Suprapubic skin (tissue), 3 donors: Measurements from ENCODE around the gene CHCHD5.

Experiments
- POLR2AphosphoS5 ChIP-seq, 3 donors: sonication (generic); formaldehyde crosslinking; IDR thresholded peaks; one replicate each; pipeline ENCODE4 v1.6.1; 2017; ENCODE audit warnings: antibody characterized with exemption in 3 of 3
- TF ChIP-seq, protein P1 (sequence below), 2 donors: fragments of 200-600 bp in 1 of 2; fragments of 450-650 bp in 1 of 2; sonication (generic) in 1 of 2; IDR thresholded peaks; one replicate each; pipeline ENCODE4 v1.5.1; 2016 to 2019; ENCODE audit warnings: antibody characterized with exemption in 2 of 2, mild to moderate bottlenecking in 1 of 2, moderate library complexity in 1 of 2

DNA sequence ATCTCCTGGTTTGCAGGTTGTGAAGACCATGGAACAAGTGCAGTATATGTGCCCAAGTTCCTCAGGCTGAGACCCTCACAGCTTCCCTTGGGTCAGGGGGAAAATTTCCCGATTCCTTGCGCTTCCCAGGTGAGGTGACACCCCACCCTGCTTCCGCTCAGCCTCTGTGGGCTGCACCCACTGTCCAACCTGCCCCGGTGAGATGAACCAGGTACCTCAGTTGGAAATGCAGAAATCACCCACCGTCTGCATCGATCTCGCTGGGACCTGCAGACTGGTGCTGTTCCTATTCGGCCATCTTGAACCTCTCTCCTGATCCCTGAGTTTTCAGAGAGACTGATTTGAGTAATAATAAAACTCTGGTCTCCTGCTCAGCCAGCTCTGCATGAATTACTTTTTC lies 30.6 kb downstream of the CHCHD5 start:
- TF ChIP-seq, protein P1, sequence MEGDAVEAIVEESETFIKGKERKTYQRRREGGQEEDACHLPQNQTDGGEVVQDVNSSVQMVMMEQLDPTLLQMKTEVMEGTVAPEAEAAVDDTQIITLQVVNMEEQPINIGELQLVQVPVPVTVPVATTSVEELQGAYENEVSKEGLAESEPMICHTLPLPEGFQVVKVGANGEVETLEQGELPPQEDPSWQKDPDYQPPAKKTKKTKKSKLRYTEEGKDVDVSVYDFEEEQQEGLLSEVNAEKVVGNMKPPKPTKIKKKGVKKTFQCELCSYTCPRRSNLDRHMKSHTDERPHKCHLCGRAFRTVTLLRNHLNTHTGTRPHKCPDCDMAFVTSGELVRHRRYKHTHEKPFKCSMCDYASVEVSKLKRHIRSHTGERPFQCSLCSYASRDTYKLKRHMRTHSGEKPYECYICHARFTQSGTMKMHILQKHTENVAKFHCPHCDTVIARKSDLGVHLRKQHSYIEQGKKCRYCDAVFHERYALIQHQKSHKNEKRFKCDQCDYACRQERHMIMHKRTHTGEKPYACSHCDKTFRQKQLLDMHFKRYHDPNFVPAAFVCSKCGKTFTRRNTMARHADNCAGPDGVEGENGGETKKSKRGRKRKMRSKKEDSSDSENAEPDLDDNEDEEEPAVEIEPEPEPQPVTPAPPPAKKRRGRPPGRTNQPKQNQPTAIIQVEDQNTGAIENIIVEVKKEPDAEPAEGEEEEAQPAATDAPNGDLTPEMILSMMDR (IDR thresholded peaks at IDR 0.05): no peak
- no peak for TF ChIP-seq POLR2AphosphoS5 (IDR thresholded peaks at IDR 0.05)
